K562 (cell line): ENCODE data around the gene GLYATL1B.
"Not testable (repeated sequence)": the region's sequence is repeated elsewhere in the genome, so short reads cannot be mapped to it uniquely, and the experiment has no call there.

Experiments
- CTCF ChIP-seq, 3 experiments: IDR thresholded peaks in 2 of 3; conservative IDR thresholded peaks in 1 of 3; 2 replicates each; pipeline ENCODE4 v1.5.1; 2011 to 2012; ENCODE audit warnings: low read length in 3 of 3, mild to moderate bottlenecking in 3 of 3, control low read depth in 2 of 3, improper control_type of control experiment in 1 of 3, inconsistent platforms in 1 of 3, low read depth in 1 of 3, mixed read lengths in 1 of 3, moderate library complexity in 1 of 3; ENCODE audit not compliant: insufficient read depth in 2 of 3
- EZH2 ChIP-seq: IDR thresholded peaks from 2 replicates; pipeline ENCODE4 v1.6.1; 2012; ENCODE audit warnings: low read depth, mild to moderate bottlenecking, inconsistent platforms, low read length, borderline replicate concordance
- IRF1 ChIP-seq: sonication (generic); formaldehyde crosslinking; IDR thresholded peaks from 2 replicates; pipeline ENCODE4 v1.8.0; 2022; ENCODE audit warnings: missing genetic modification reagents, mild to moderate bottlenecking, borderline replicate concordance
- REST ChIP-seq, 2 experiments: fragments of 450-650 bp; formaldehyde crosslinking in 1 of 2; IDR thresholded peaks; 2 replicates each; pipeline versions ENCODE4 v1.4.0 to v1.6.1; 2014 to 2020; ENCODE audit warnings: mild to moderate bottlenecking in 2 of 2, borderline replicate concordance in 1 of 2, low read depth in 1 of 2
- SPI1 ChIP-seq: IDR thresholded peaks from 2 replicates; pipeline ENCODE4 v1.6.1; 2011; ENCODE audit warnings: low read depth, low read length, control low read depth, borderline replicate concordance
- ZBTB2 ChIP-seq: fragments of 450-650 bp; IDR thresholded peaks from 2 replicates; pipeline ENCODE4 v1.6.1; 2016; ENCODE audit warnings: antibody characterized with exemption

GRCh38 chr11:59136551-59136950, 50.4 kb downstream of the GLYATL1B start:
- TF ChIP-seq IRF1; ZBTB2; REST (IDR thresholded peaks at IDR 0.05; ENCODE audit: borderline replicate concordance); REST (CRISPR knock-in tag; IDR thresholded peaks at IDR 0.05; ENCODE audit: low read depth); CTCF (IDR thresholded peaks at IDR 0.05 in 2 of 3, conservative IDR thresholded peaks at IDR 0.05 in 1 of 3; ENCODE audit: insufficient read depth in 2 of 3, low read depth in 1 of 3, low read length in 3 of 3); EZH2: not testable (repeated sequence)
- TF ChIP-seq SPI1, result peak; percentile 39; the same call in 1 of the 2 replicates
